HG03432 (cell line): Measurements from ENCODE around the gene PLCZ1.
"Not testable (repeated sequence)": the region's sequence is repeated elsewhere in the genome, so short reads cannot be mapped to it uniquely, and the experiment has no call there.

Source experiments
- ATAC-seq: cut with Tn5 transposase; IDR thresholded peaks from one replicate; pipeline ENCODE4 v1.9.1; 2021; ENCODE audit warnings: mild to moderate bottlenecking, moderate library complexity; ENCODE audit not compliant: unreplicated experiment

The PLCZ1 gene, protein sequence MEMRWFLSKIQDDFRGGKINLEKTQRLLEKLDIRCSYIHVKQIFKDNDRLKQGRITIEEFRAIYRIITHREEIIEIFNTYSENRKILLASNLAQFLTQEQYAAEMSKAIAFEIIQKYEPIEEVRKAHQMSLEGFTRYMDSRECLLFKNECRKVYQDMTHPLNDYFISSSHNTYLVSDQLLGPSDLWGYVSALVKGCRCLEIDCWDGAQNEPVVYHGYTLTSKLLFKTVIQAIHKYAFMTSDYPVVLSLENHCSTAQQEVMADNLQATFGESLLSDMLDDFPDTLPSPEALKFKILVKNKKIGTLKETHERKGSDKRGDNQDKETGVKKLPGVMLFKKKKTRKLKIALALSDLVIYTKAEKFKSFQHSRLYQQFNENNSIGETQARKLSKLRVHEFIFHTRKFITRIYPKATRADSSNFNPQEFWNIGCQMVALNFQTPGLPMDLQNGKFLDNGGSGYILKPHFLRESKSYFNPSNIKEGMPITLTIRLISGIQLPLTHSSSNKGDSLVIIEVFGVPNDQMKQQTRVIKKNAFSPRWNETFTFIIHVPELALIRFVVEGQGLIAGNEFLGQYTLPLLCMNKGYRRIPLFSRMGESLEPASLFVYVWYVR

DNA sequence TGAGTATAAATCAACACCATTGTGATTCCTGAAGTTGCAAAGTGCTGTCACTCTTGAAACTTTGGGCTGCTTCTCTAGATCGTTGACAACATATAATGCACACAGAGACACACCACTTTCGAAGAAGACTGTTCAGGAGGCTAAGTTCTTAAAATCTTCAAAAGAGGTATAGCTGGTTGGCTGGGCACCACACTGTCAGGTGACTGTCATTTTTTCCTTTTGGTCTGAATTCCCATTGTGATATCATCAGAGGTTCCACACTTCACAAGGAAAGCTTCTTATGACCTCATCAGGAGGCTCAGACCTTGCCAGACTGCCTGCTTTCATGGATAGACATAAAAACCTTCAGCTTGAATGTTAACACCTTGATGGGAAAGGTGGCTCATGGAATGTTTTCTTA lies at the start of gene PLCZ1, which contains the start of gene CAPZA3:
TSS of gene PLCZ1 (minus strand) at position 194 of the 400 bp plus-strand sequence. CDS start 641 bp downstream, outside the sequence.
TSS of gene CAPZA3 (plus strand) at position 301 of the 400 bp plus-strand sequence. CDS start 150 bp downstream, outside the sequence.
- no peak for ATAC-seq

DNA sequence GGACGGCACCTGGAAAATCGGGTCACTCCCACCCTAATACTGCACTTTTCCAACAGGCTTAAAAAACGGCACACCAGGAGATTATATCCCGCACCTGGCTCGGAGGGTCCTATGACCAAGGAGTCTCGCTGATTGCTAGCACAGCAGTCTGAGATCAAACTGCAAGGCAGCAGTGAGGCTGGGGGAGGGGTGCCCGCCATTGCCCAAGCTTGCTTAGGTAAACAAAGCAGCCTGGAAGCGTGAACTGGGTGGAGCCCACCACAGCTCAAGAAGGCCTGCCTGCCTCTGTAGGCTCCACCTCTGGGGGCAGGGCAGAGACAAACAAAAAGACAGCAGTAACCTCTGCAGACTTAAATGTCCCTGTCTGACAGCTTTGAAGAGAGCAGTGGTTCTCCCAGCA lies 47.7 kb upstream of the PLCZ1 start:
- not testable (repeated sequence) for ATAC-seq

- ATAC-seq: no peak
These were observed 45.0 kb upstream of the PLCZ1 start for GRCh38 chr12:18782827-18783226.

DNA sequence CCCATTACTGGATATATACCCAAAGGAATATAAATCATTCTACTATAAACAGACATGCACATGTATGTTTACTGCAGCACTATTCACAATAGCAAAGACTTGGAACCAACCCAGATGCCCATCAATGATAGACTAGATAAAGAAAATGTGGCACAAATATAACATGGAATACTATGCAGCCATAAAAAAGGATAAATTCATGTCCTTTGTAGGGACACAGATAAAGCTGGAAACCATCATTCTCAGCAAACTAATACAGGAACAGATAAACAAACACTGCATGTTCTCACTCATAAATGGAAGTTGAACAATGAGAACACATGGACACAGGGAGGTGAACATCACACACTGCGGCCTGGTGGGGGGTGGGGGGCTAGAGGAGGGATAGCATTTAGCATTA lies 28.7 kb upstream of the PLCZ1 start:
- not testable (repeated sequence) for ATAC-seq

GRCh38 chr12:18755341-18755740 lies 17.5 kb upstream of the PLCZ1 start:
- no peak for ATAC-seq

- ATAC-seq: no peak
These were observed 16.4 kb upstream of the PLCZ1 start for GRCh38 chr12:18754124-18754707.

DNA sequence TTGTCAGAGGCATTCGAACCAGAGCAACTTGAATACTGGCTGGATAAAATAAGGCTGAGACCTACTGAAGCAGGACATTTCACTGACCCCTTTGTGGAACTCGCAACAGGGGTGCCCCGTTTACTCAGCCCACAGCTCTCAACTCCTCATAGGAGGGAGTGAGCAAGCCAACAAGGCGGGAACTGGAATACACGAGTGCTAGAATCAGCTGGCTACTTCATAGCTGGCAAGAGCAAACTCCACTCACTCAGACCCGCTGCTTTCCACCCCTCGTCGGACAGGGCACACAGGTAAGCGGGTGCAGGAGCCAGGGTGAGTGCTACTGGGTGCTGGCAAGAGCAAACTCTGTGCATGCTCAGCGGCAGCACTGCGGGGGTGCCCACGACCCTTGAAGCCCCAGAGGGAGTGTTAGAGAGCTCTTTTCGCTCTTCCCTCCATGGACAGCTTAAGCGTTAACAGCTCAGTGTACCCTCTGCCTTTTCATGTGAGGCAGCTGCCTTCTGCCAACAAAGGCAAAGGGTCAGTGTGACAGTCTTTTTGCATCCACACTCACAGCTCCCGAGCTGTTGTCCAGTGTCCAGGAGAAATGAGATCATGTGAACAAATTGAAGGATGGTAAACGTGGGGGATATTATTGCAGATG lies 15.8 kb upstream of the PLCZ1 start:
- no peak for ATAC-seq

- ATAC-seq: no peak
These were observed 15.1 kb upstream of the PLCZ1 start for GRCh38 chr12:18752947-18753346.

GRCh38 chr12:18752280-18752920 lies 14.6 kb upstream of the PLCZ1 start:
- no peak for ATAC-seq

GRCh38 chr12:18751866-18752265 lies 14.1 kb upstream of the PLCZ1 start:
- no peak for ATAC-seq

DNA sequence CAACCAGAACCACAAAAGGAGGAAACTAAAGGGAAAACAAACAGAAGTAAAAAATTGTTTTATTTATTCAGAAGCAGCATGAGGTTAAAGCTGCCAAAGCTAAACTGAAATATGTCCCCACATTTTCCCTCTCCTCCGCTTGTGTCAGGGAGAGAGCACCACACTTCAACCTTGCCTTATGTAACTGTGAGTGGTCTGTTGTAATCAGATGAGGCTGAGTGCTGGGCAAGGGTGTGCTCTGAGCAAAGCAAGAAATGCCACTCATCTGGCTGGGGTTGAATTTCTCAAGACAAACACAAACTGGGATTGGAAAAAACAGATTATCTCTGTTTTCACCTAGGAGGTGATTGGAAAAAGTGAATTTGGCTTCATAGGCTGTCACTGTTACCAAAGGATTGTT lies 12.3 kb upstream of the PLCZ1 start:
- ATAC-seq: no peak

DNA sequence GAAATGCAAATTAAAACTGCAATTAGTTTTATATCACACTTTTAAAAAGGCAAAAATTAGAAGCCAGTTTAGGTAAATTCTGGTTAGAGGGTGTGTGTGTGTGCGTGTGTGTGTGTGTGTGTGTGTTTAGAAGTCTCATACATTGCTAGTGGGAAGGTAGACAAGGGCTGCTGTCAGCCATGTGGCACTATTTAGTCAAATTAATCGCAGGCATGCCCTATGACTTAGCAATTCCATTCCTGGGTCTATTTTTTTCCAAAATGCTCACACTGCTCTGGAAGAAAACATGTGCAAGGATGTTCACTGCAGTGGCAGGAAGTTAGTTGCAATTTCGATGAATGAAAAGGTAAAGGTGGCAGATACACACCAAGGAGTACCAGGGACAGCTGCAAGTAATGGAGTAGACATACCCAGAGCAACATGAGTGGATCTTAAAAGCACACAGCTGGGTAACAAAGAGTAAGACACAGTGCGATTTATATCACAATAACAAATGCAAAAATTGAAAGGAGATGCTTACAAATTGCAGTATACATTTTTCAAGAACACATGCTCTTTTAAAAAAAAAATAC lies 11.7 kb upstream of the PLCZ1 start:
- no peak for ATAC-seq

DNA sequence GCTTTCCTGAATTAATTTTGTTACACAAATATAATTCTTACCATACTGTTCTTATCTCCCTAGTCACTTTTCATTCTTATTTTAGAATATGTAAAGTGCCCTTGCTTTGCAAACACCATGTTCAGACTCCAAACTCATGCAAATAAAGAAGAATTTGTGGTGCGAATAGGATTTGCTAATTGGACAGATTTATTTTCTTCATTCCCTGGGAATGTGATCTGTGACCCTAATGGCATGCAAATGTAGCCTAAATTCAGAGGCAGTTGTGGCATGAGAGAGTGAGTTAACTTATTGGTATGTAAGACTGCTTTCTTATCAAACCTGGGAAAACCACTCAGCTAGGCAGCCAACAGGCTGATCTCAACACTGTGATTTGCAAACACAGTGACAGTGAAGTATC lies 10.1 kb upstream of the PLCZ1 start:
- no peak for ATAC-seq

- no peak for ATAC-seq
These were observed 6.7 kb downstream of the PLCZ1 start for GRCh38 chr12:18731156-18731555.

- no peak for ATAC-seq
These were observed 14.1 kb downstream of the PLCZ1 start for GRCh38 chr12:18723752-18724151.

- no peak for ATAC-seq
These were observed 16.4 kb downstream of the PLCZ1 start for GRCh38 chr12:18721452-18721851.

- no peak for ATAC-seq
These were observed 17.1 kb downstream of the PLCZ1 start for GRCh38 chr12:18720690-18721089.

DNA sequence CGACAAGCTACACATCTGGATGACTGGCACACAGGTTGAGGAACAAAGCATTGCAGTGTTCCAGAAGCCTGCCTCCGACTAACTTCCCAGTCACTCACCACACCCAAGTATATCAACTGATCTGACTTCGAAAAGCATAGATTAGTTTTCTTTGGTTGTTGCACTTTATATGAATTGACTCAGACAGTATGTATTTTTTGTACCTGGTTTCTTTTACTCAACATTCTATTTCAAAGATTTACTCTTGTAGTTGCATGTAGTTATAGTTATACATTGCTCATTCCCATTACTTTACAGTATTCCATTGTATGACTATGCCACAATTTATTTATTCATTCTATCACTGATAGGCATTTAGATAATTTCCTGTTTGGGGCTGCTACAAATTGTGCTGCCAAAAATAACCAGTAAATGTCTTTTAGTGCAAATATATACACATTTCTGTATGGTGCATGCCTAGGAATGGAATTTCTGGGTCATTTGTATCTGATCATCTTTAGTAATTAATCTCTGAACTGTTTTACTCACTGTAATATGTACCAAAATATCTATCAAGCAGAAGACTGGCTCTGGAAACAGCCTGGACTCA lies 17.8 kb downstream of the PLCZ1 start:
- ATAC-seq: no peak

- no peak for ATAC-seq
These were observed 19.4 kb downstream of the PLCZ1 start for GRCh38 chr12:18718462-18718861.

- no peak for ATAC-seq
These were observed 21.6 kb downstream of the PLCZ1 start for GRCh38 chr12:18716236-18716635.
